PC-3 (cell line): Measurements from ENCODE around the gene PROX1. TPM values are rescaled to one million over a fixed set of nuclear protein-coding genes. Genes with fewer than 3 reads are reported as not detected.

Source experiments
- ATAC-seq: fragments of 200-7000 bp; cut with Tn5 transposase; 2 replicates; pipeline ENCODE4 v1.9.1; 2020; ENCODE audit warnings: mild to moderate bottlenecking, moderate library complexity
- BruUV-seq: library from RNA; stranded (reverse); fragments of 400-500 nt; replicated peaks from 2 replicates; lab custom pipeline; 2021; lab: Mats Ljungman, UMichigan
- CTCF ChIA-PET: fragments of 300-600 bp; sonication (Branson Sonifier 250); formaldehyde crosslinking; loops from one replicate; lab custom pipeline; 2022; ENCODE audit warnings: antibody characterized with exemption; lab: Charles Lee
- POLR2A ChIA-PET: fragments of 300-600 bp; sonication (Branson Sonifier 250); formaldehyde crosslinking; loops from one replicate; lab custom pipeline; 2022; ENCODE audit warnings: antibody characterized with exemption; ENCODE audit not compliant: unreplicated experiment; lab: Charles Lee
- DNase-seq: peaks from one replicate; pipeline ENCODE4 v3.0.0-alpha.2; 2015
- H2AFZ ChIP-seq: fragments of 300-600 bp; sonication (generic); 2 replicates; pipeline ENCODE4 v1.6.0; 2016; ENCODE audit warnings: antibody characterized with exemption, low read length
- H3F3A ChIP-seq: fragments of 300-600 bp; sonication (generic); one replicate; pipeline ENCODE4 v1.6.0; 2017; ENCODE audit warnings: antibody characterized with exemption, low read length, control low read depth, mild to moderate bottlenecking; ENCODE audit not compliant: unreplicated experiment
- H3K27ac ChIP-seq: fragments of 300-600 bp; sonication (generic); 2 replicates; pipeline ENCODE4 v1.5.1; 2016; ENCODE audit warnings: mild to moderate bottlenecking, low read length
- H3K27me3 ChIP-seq: fragments of 300-600 bp; sonication (generic); 2 replicates; pipeline ENCODE4 v1.6.1; 2016; ENCODE audit warnings: low read length, mixed read lengths
- H3K36me3 ChIP-seq: fragments of 300-600 bp; sonication (generic); 2 replicates; pipeline ENCODE4 v1.6.1; 2016; ENCODE audit warnings: low read depth, mixed run types, low read length, mixed read lengths
- H3K4me1 ChIP-seq: fragments of 300-600 bp; sonication (generic); 2 replicates; pipeline ENCODE4 v1.5.1; 2016; ENCODE audit warnings: low read length; ENCODE audit not compliant: insufficient read depth
- H3K4me2 ChIP-seq: fragments of 300-600 bp; sonication (generic); 2 replicates; pipeline ENCODE4 v1.6.0; 2016; ENCODE audit warnings: low read length
- H3K4me3 ChIP-seq: fragments of 300-600 bp; sonication (generic); 2 replicates; pipeline ENCODE4 v1.5.1; 2016; ENCODE audit warnings: mild to moderate bottlenecking, low read length, mixed read lengths
- H3K79me2 ChIP-seq: fragments of 300-600 bp; sonication (generic); 2 replicates; pipeline ENCODE4 v1.6.1; 2017; ENCODE audit warnings: low read length, mixed read lengths
- H3K9ac ChIP-seq: fragments of 300-600 bp; sonication (generic); 2 replicates; pipeline ENCODE4 v1.6.0; 2016; ENCODE audit warnings: mild to moderate bottlenecking, low read length
- H3K9me2 ChIP-seq: fragments of 300-600 bp; sonication (generic); replicated peaks from 2 replicates; pipeline ENCODE4 v1.6.1; 2016; ENCODE audit warnings: mixed run types, low read length, mixed read lengths
- H3K9me3 ChIP-seq: fragments of 300-600 bp; sonication (generic); 2 replicates; pipeline ENCODE4 v1.6.1; 2016; ENCODE audit warnings: low read length, mixed read lengths
- H4K20me1 ChIP-seq: fragments of 300-600 bp; sonication (generic); 2 replicates; pipeline ENCODE4 v1.6.1; 2016; ENCODE audit warnings: low read length, mixed read lengths
- EZH2 ChIP-seq: fragments of 300-600 bp; sonication (generic); IDR thresholded peaks from one replicate; pipeline ENCODE4 v1.6.1; 2017; ENCODE audit warnings: antibody characterized with exemption, mild to moderate bottlenecking, low read length; ENCODE audit not compliant: unreplicated experiment
- EZH2phosphoT487 ChIP-seq: fragments of 300-600 bp; sonication (generic); IDR thresholded peaks from 2 replicates; pipeline ENCODE4 v1.6.1; 2018; ENCODE audit warnings: mild to moderate bottlenecking, antibody characterized with exemption, low read length, borderline replicate concordance
- intact Hi-C: fragments of 100-400 bp; cut with micrococcal nuclease; formaldehyde crosslinking; loops from 2 replicates; pipeline ENCODE4 v1.9.0; 2023
- total RNA-seq: library from RNA; depleted of rRNA; stranded (reverse); fragments of >200 nt; gene quantifications from 2 replicates; pipeline ENCODE4 v1.2.3, GENCODE V29; 2014
- TF ChIP-seq, protein P1 (sequence below): fragments of 300-600 bp; sonication (generic); conservative IDR thresholded peaks from 2 replicates; pipeline ENCODE4 v1.5.1; 2017; ENCODE audit warnings: antibody characterized with exemption, low read depth, mild to moderate bottlenecking, low read length

PROX1 gene
- total RNA-seq, 1 experiment from 2014 or later, result not detected

DNA sequence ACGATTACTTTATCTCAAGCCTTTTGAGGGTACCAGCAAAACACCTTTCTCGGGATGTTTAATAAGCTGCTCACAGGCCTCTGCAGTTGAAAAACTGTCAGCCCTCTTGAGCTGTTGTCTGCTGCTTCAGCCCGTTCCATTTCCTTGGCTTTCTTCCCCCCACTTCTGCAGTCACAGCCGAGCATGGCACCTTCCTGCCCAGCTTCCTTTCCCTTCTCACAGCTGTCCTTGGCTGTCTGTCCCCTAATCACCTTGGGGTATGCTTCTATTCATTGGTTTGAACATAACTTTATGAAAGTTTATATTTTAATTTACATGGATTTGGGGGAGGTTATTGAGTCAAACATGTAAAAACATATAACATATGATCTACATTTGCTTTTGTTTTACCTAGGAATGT, 6.9 kb upstream of the PROX1 start:
- Histone ChIP-seq H3K9me3 (no peaks in the 10 kb centered on the region), H3K4me2 (no peak overlapping the region), H3K79me2 (no peaks in the 10 kb centered on the region), H3K27me3 (peaks cover 89% of the 10 kb centered on the region), H3K36me3 (no peaks in the 10 kb centered on the region), H3K4me3 (no peak overlapping the region), H3K9me2 (no peaks in the 10 kb centered on the region), H3K9ac (no peak overlapping the region), H4K20me1 (no peaks in the 10 kb centered on the region), H3K4me1 (no peaks in the 10 kb centered on the region), H3K27ac (no peak overlapping the region), H3F3A (no peaks in the 10 kb centered on the region), H2AFZ (no peak overlapping the region)
- intact Hi-C loops, result loop anchor here (10.0 kb wide), 1 partner anchor 736 kb away; no protein-coding TSS in a partner anchor
- no TSS peak for BruUV-seq
- ChIA-PET CTCF (no interaction called here), POLR2A (no interaction called here)
- ATAC-seq (no peak), DNase-seq (no peak)
- TF ChIP-seq EZH2phosphoT487 (no peak), EZH2 (no peak)
- TF ChIP-seq, protein P1, sequence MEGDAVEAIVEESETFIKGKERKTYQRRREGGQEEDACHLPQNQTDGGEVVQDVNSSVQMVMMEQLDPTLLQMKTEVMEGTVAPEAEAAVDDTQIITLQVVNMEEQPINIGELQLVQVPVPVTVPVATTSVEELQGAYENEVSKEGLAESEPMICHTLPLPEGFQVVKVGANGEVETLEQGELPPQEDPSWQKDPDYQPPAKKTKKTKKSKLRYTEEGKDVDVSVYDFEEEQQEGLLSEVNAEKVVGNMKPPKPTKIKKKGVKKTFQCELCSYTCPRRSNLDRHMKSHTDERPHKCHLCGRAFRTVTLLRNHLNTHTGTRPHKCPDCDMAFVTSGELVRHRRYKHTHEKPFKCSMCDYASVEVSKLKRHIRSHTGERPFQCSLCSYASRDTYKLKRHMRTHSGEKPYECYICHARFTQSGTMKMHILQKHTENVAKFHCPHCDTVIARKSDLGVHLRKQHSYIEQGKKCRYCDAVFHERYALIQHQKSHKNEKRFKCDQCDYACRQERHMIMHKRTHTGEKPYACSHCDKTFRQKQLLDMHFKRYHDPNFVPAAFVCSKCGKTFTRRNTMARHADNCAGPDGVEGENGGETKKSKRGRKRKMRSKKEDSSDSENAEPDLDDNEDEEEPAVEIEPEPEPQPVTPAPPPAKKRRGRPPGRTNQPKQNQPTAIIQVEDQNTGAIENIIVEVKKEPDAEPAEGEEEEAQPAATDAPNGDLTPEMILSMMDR, result no peak

GRCh38 chr1:213982289-213982671, 5.5 kb upstream of the PROX1 start:
- Histone ChIP-seq H3K36me3 (no peaks in the 10 kb centered on the region), H3K4me3 (no peak overlapping the region), H3K27ac (no peak overlapping the region), H3K79me2 (no peaks in the 10 kb centered on the region), H3F3A (no peaks in the 10 kb centered on the region), H3K9me2 (no peaks in the 10 kb centered on the region), H3K27me3 (peaks cover 94% of the 10 kb centered on the region), H3K9ac (no peak overlapping the region), H4K20me1 (no peaks in the 10 kb centered on the region), H3K4me2 (no peak overlapping the region), H2AFZ (no peak overlapping the region), H3K4me1 (no peaks in the 10 kb centered on the region), H3K9me3 (no peaks in the 10 kb centered on the region)
- no TSS peak for BruUV-seq
- TF ChIP-seq EZH2phosphoT487 (no peak), EZH2 (no peak)
- TF ChIP-seq, protein P1, result no peak
- ATAC-seq (no peak), DNase-seq (no peak)
- ChIA-PET CTCF (no interaction called here), POLR2A (no interaction called here)
- intact Hi-C loops, result loop anchor here (10.0 kb wide), 1 partner anchor 737 kb away; no protein-coding TSS in a partner anchor

DNA sequence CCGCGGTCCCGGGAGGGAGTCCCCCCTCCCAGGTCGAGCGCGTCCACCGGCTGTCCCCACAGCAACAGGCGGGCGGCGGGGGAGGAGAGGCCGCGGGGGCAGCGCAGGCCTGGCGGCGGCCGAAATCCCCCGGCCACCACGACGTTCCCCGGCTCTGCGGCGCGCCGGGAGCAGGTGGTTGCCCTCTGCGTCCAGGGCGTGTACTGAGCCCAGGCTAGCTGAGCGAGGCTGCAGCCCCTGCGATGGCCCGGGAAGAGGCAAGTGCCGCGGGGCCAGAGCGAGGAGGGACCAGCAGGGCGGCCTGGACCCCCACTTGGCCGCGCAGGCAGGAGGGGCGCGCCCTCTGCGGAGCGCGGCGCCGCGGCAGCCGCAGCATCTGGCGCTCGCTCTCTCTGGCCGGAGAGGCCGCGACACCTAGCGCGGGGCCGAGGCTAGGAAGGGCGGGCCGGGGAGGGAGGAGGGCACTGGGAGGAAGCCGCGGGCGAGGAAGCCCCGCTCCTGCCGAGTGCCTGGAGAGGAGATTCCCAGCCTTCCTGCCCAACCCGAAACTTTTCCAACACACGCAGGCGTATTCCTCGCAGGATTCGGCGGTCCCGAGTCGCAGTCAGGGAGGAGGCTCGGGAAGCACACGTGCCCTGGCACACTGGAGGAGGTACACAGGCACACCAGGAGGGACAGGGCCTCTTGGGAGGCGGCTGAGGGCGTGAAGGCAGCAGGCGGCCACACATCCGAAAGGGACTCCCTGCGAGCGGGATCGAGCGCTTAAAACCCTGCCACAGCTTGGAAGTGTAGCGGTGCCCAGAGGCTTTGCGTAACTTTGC, 4.9 kb upstream of the PROX1 start:
- intact Hi-C loops, result loop anchor here (10.0 kb wide), 1 partner anchor 738 kb away; no protein-coding TSS in a partner anchor
- H3K27ac ChIP-seq, result no peak overlapping the region
- H3K4me2 ChIP-seq, result no peak overlapping the region

More for the DNA sequence above, 4.9 kb upstream of the PROX1 start:
- H3K9ac ChIP-seq, result no peak overlapping the region
- H3K4me1 ChIP-seq, result no peaks in the 10 kb centered on the region
- H3K79me2 ChIP-seq, result no peaks in the 10 kb centered on the region
- no peaks in the 10 kb centered on the region for H3K9me2 ChIP-seq
- no peak for DNase-seq
- ChIA-PET POLR2A (no interaction called here), CTCF (no interaction called here)
- no TSS peak for BruUV-seq
- TF ChIP-seq EZH2, result no peak
- TF ChIP-seq, protein P1, result no peak
- no peak for TF ChIP-seq EZH2phosphoT487
- ATAC-seq, result no peak
- H3K36me3 ChIP-seq, result no peaks in the 10 kb centered on the region
- no peak overlapping the region for H2AFZ ChIP-seq
- H3K27me3 ChIP-seq, result peaks cover 91% of the 10 kb centered on the region
- H3K9me3 ChIP-seq, result no peaks in the 10 kb centered on the region
- H3F3A ChIP-seq, result no peaks in the 10 kb centered on the region
- no peaks in the 10 kb centered on the region for H4K20me1 ChIP-seq
- no peak overlapping the region for H3K4me3 ChIP-seq
